PFSK-1 (cell line): Measurements from ENCODE around the gene MCF2.

Source experiments
- FOXP2 ChIP-seq: optimal IDR thresholded peaks from 2 replicates; pipeline ENCODE3; 2011; ENCODE audit warnings: borderline replicate concordance, control low read depth, inconsistent platforms; ENCODE audit not compliant: insufficient read depth; ENCODE audit errors: extremely low read length, extremely low read depth
- POLR2AphosphoS5 ChIP-seq: IDR thresholded peaks from 2 replicates; pipeline ENCODE4 v1.6.1; 2012; ENCODE audit warnings: low read depth, mild to moderate bottlenecking, control low read depth, low read length, moderate library complexity
- SIN3A ChIP-seq: IDR thresholded peaks from 2 replicates; pipeline ENCODE4 v1.6.1; 2012; ENCODE audit warnings: mild to moderate bottlenecking, low read length, moderate library complexity, borderline replicate concordance; ENCODE audit not compliant: insufficient read depth
- TAF1 ChIP-seq: IDR thresholded peaks from 2 replicates; pipeline ENCODE4 v1.6.1; 2012; ENCODE audit warnings: low read length, control low read depth, borderline replicate concordance; ENCODE audit not compliant: insufficient read depth
- TF ChIP-seq, protein P1 (sequence below), 2 experiments: IDR thresholded peaks; 2 replicates each; pipeline versions ENCODE4 v1.6.1 to v1.8.0; 2011 to 2012; ENCODE audit warnings: low read depth in 2 of 2, low read length in 2 of 2, control low read depth in 1 of 2, inconsistent platforms in 1 of 2, mild to moderate bottlenecking in 1 of 2, moderate library complexity in 1 of 2; ENCODE audit not compliant: insufficient read depth in 1 of 2

DNA sequence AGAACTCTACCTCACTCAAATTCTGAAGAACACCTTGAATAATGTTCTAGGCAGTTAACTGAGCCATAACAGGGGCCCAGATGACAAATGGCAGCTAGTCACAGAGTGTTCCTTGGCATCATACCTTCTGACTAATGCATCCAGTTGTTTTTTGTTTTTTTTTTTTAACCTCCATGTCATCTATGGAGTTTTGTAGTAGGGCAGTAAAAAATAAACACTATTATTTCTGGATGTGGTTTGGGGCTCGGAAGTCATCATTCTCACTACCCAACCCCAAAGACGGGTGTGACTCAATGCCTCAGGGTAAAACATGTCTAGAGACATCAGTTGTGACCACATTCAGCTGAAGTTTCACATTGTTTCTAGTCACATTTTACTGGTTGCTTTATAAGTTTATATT is 31.2 kb upstream of the MCF2 start:
- TF ChIP-seq POLR2AphosphoS5 (no peak), TAF1 (no peak), SIN3A (no peak), FOXP2 (no peak)
- TF ChIP-seq, protein P1, sequence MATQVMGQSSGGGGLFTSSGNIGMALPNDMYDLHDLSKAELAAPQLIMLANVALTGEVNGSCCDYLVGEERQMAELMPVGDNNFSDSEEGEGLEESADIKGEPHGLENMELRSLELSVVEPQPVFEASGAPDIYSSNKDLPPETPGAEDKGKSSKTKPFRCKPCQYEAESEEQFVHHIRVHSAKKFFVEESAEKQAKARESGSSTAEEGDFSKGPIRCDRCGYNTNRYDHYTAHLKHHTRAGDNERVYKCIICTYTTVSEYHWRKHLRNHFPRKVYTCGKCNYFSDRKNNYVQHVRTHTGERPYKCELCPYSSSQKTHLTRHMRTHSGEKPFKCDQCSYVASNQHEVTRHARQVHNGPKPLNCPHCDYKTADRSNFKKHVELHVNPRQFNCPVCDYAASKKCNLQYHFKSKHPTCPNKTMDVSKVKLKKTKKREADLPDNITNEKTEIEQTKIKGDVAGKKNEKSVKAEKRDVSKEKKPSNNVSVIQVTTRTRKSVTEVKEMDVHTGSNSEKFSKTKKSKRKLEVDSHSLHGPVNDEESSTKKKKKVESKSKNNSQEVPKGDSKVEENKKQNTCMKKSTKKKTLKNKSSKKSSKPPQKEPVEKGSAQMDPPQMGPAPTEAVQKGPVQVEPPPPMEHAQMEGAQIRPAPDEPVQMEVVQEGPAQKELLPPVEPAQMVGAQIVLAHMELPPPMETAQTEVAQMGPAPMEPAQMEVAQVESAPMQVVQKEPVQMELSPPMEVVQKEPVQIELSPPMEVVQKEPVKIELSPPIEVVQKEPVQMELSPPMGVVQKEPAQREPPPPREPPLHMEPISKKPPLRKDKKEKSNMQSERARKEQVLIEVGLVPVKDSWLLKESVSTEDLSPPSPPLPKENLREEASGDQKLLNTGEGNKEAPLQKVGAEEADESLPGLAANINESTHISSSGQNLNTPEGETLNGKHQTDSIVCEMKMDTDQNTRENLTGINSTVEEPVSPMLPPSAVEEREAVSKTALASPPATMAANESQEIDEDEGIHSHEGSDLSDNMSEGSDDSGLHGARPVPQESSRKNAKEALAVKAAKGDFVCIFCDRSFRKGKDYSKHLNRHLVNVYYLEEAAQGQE (IDR thresholded peaks at IDR 0.05; ENCODE audit: insufficient read depth in 1 of 2, low read depth in 2 of 2, low read length in 2 of 2): no peak
